ENCODE measurements around the gene EXOC6B. TPM values are rescaled to one million over a fixed set of nuclear protein-coding genes. Genes with fewer than 3 reads are reported as not detected.

EXOC6B gene
- total RNA-seq, 1 experiment from 2014 or later: 33.7 TPM

- Mint-ChIP-seq H3K27ac (no peak overlapping the region), H3K36me3 (peaks cover 21% of the 10 kb centered on the region), H3K4me3 (no peak overlapping the region), H3K4me1 (no peaks in the 10 kb centered on the region), H3K9me3 (peaks cover 18% of the 10 kb centered on the region), H3K27me3 (ENCODE audit: low read depth) (no peaks in the 10 kb centered on the region)
- CTCF ChIA-PET: interaction anchor here (1.5 kb wide), 1 partner anchor 73 kb away, joined by 5 read pairs; no protein-coding TSS in a partner anchor
- POLR2A ChIA-PET: no interaction called here
- TF ChIP-seq TEAD1 (CRISPR knock-in tag; IDR thresholded peaks at IDR 0.05) (no peak), ARID4B (CRISPR knock-in tag; IDR thresholded peaks at IDR 0.05; ENCODE audit: borderline replicate concordance) (no peak), NFE2L1 (CRISPR knock-in tag; IDR thresholded peaks at IDR 0.05) (no peak), SMAD4 (CRISPR knock-in tag; IDR thresholded peaks at IDR 0.05) (no peak), PRRX2 (CRISPR knock-in tag; IDR thresholded peaks at IDR 0.05) (no peak), SP1 (CRISPR knock-in tag; conservative IDR thresholded peaks at IDR 0.05) (no peak), FOXJ3 (CRISPR knock-in tag; IDR thresholded peaks at IDR 0.05; ENCODE audit: borderline replicate concordance) (no peak), CREB1 (CRISPR knock-in tag; IDR thresholded peaks at IDR 0.05) (no peak), TCF7 (CRISPR knock-in tag; IDR thresholded peaks at IDR 0.05; ENCODE audit: low read depth) (no peak), SOX15 (CRISPR knock-in tag; IDR thresholded peaks at IDR 0.05) (no peak), ZNF671 (CRISPR knock-in tag; IDR thresholded peaks at IDR 0.05) (no peak), USF1 (CRISPR knock-in tag; IDR thresholded peaks at IDR 0.05) (no peak), USF2 (CRISPR knock-in tag; IDR thresholded peaks at IDR 0.05) (no peak), ZNF532 (CRISPR knock-in tag; IDR thresholded peaks at IDR 0.05; ENCODE audit: borderline replicate concordance) (no peak), PREB (CRISPR knock-in tag; IDR thresholded peaks at IDR 0.05; ENCODE audit: borderline replicate concordance) (no peak)
- no peak for ATAC-seq
- DNase-seq (ENCODE audit: low spot score): no peak
These were observed 36.6 kb downstream of the EXOC6B start for GRCh38 chr2:72789241-72789640.

- POLR2A ChIA-PET: no interaction called here
- no peak for TF ChIP-seq JAZF1 (CRISPR knock-in tag; IDR thresholded peaks at IDR 0.05)
- TF ChIP-seq IRF2 (CRISPR knock-in tag; IDR thresholded peaks at IDR 0.05; ENCODE audit: borderline replicate concordance, low read depth): no peak
- TF ChIP-seq HMGXB4 (CRISPR knock-in tag; IDR thresholded peaks at IDR 0.05): no peak
- no peak for TF ChIP-seq MLX (CRISPR knock-in tag; IDR thresholded peaks at IDR 0.05)
- no peaks in the 10 kb centered on the region for H3K27me3 Mint-ChIP-seq (ENCODE audit: low read depth)
- DNase-seq (ENCODE audit: low spot score) (no peak), ATAC-seq (no peak)
- H3K4me3 Mint-ChIP-seq: no peak overlapping the region
- H3K27ac Mint-ChIP-seq: no peak overlapping the region
- peaks cover 23% of the 10 kb centered on the region for H3K36me3 Mint-ChIP-seq
- H3K4me1 Mint-ChIP-seq: no peaks in the 10 kb centered on the region
- peaks cover 19% of the 10 kb centered on the region for H3K9me3 Mint-ChIP-seq
- CTCF ChIA-PET: interaction anchor here (1.5 kb wide), 1 partner anchor 74 kb away, joined by 5 read pairs; no protein-coding TSS in a partner anchor
These were observed 37.1 kb downstream of the EXOC6B start for GRCh38 chr2:72788756-72789155.
